ENCODE measurements around the gene FAM53A.
A peak's percentile ranks its signal among the peaks of the same experiment; 100 is the strongest.

Gene FAM53A

DNA sequence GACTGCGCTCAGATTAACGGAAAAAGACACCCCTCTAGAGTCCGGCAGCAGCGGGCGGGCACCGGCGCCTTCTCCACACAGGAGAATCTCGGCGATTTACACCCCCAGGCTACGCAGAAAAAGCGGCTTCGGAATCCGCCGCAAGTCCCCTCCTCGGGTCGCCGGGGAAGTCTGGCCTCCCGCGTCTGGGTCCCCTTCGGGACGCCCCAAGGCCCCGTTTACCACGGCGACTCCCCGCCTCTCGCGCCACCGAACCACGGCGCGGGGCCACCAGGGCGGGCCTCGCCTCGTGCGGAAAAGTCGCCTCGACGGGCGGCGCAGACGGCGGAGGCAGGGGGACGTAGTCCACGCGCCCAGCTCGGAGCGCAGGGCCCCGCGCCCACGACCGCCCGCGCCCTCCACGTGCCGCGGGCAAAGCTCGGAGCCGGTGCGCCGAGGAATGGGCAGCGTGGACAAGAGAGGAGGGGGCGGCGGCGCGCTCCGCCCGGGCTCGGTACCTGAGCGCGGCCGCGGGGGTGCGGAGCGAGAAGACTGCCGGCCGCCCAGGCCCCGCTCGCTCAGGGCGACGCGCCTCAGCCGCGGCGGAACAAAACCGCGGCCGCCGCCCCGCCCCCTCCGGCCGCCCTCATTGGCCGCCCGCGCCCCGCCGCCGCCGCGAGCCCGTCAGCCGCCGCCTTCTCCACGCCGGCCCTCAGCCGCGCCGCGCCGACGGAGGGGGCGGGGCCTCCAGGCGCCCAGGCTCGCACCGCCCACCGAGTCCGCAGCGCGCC, at the start of gene FAM53A:
Gene FAM53A, minus strand, starts transcription at position 578 of the 770 bp plus-strand sequence. CDS start 15,572 bp downstream, outside the sequence.
- peak; percentile 80 for DNase-seq

DNA sequence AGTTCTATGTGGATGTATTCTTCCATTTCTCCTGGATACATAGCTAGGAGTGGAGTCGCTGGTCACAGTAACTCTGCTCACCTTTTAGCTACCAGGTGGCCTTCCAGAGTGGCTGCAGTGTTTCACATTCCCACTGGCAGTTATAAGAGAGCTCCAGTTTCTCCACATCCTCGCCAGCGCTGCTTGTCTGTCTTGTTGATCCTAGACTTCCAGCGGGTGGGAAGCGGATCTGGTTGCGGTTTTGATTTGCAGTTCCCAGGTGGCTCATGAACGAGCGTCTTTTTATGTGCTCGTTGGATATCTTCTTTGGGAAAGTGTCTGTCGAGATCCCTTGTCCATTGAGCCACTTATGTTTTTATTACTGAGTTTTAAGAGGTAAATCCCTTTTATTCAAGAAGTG, 48.8 kb upstream of the FAM53A start:
- no peak for DNase-seq

DNA sequence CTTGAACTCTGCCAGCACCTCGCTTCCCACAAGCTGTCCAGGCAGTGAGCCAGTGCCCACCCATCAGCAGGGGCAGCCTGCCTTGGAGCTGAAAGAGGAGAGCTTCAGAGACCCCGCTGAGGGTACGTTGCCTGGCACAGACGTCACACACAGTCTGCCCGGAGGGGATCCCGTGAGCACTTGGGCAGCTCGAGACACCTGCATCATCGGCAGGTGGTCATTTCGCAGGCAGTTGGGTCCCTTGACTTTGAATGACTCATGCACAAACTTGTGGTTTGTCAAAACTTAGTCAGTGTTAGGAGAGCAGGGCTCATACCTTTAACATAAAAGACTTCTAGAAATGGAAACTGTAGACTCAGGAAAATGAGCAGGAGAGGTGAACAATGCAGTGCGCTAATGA, 47.1 kb upstream of the FAM53A start:
- no peak for DNase-seq

GRCh38 chr4:1730532-1731135, 46.5 kb upstream of the FAM53A start:
- no peak for DNase-seq

DNA sequence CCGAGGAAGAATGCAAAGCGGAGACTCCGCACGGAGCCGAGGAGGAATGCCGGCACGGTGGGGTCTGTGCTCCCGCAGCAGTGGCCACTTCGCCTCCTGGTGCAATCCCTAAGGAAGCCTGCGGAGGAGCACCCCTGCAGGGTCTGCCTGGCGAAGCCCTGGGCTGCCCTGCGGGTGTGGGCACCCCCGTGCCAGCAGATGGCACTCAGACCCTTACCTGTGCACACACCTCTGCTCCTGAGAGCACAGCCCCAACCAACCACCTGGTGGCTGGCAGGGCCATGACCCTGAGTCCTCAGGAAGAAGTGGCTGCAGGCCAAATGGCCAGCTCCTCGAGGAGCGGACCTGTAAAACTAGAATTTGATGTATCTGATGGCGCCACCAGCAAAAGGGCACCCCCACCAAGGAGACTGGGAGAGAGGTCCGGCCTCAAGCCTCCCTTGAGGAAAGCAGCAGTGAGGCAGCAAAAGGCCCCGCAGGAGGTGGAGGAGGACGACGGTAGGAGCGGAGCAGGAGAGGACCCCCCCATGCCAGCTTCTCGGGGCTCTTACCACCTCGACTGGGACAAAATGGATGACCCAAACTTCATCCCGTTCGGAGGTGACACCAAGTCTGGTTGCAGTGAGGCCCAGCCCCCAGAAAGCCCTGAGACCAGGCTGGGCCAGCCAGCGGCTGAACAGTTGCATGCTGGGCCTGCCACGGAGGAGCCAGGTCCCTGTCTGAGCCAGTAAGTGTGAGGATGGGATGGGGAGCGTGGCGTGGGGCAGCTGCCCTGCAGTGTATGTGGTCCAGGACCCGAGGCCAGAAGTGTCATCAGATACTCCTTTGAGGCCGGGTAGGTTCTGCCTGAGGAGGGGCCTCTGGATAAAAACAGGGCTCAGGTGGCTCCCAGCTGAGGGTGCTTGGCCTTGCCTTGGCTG, 44.2 kb upstream of the FAM53A start:
- DNase-seq: no peak

GRCh38 chr4:1727117-1728031, 43.3 kb upstream of the FAM53A start:
- DNase-seq: no peak

DNA sequence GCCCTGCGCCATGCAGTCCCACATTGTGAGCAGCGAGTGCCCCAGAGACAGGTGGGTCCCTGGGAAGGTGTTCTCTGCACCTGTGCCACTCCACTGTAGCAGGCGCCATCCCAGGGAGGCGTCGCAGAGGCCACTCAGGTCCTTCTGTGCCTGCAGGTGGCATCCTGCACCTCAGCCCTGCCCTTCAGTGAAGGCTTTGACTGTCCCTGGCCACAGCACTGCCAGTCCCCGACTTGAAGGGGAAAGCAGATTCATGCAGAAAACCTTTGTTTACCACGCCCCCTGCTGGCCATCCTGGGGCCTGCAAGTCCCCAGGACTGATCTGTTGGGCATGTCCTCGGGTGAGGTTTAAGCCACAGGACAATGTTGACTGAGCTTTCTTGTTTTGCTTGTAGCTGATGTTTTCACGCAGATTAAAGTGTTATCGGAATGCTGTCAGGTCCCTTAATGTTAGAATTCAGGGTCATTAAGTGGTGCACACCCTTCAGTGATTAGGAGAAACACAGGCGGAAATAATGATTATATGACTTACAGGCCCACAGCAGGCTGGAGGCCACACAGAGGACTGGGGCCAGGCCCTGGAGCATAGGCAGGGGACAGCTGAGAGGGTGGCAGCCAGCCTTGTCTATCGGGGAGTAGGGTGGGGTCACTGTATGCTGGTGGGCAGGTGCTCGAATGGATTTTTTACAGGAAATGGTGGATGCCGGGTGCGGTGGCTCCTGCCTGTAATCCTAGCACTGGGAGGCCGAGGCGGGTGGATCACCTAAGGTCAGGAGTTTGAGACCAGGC, 42.2 kb upstream of the FAM53A start:
- peak; percentile 71 for DNase-seq

DNA sequence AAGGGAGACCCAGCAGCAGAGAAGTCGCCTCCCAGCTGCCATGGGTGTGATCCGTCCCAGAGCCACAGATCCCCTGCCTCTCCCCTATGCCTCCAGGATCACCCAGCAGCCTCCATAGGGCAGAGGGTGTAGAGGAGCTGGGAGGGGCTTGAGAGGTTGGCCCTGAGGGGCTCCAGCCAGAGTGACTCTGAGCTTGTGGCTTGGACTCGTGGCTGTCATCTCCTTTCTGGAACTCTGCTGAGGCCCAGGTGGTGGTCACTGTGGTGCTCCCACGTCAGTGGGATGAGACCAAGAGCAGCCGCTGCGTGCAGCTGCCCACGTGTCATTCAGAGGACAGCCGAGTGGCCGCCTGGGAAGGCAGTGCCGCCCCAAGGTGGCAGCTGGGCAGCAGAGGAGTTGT, 41.4 kb upstream of the FAM53A start:
- DNase-seq: no peak

DNA sequence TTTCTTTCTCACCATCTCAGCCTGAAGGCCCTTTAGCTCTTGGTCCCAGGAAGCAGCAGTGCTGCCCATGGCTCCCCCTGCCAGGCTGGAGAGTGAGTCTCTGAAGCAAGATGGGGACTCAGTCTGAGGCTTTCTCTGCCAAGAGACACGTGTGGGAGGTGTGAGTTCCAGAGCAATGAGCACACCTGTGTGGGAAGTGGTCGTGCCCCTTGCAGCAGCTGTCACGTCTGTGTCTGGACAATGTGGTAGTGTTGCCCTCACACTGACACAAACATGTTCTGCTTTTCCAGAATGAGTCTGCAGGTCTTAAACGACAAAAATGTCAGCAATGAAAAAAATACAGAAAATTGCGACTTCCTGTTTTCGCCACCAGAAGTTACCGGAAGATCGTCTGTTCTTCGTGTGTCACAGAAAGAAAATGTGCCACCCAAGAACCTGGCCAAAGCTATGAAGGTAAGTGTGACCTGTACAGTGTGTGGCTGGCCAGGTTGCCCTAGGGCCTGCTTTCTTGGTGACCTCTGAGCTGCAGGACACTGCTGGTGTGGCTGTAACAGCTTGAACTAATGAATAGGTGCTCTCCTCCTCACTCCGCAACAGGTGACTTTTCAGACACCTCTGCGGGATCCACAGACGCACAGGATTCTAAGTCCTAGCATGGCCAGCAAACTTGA, 39.2 kb upstream of the FAM53A start:
- DNase-seq: no peak

DNA sequence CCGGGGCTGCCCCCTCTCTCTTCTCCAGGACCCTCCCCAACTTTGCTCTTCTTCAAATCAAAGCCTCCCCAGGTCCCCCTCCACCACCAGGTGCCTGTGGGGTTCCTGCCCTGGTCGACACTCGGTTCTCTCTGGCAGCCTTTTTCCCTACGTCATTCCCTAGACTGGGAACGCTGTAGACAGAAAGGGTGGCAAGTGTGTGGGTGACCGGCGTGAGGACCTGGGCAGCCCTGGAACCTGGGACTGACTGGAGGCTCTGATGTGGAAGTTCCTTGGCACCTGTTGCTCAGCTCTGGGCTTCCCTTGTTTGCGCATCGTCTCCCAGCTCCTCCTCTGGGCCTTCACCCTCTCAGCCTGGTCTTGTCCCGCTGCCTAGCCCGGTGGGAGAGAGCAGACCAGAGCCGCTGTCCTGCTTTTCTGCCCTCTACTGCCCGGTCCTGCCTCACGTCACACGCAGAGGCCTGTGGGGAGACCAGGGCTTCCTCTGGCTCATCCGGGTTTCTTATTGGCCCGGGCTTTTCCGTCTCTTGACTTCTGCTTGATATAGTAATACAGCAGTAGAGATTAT, 38.5 kb upstream of the FAM53A start:
- no peak for DNase-seq

GRCh38 chr4:1721666-1722550, 37.8 kb upstream of the FAM53A start:
- no peak for DNase-seq

DNA sequence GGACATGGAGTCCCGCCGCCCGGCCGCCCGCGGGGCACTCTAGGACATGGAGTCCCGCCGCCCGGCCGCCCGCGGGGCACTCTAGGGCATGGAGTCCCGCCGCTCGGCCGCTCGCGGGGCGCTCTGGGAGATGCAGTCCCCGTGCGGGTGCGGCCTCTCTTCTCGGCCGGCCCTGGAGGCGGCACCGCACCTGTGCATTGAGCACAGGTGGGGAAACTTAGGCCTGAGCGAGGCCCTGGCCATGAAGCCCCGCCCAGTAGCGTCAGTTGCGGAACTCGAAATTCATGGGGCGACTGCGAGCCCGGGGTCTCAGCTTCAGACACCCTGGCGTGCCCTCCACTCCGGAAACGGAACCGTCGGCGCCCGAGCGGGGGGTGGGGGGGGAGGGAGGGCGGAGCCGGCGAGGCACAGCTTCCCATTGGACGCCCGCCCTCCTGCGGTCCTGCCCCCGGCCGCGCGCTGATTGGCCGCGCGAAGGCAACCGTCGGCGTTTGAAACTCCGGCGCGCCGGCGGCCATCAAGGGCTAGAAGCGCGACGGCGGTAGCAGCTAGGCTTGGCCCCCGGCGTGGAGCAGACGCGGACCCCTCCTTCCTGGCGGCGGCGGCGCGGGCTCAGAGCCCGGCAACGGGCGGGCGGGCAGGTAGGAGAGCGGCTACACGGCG, 37.0 kb upstream of the FAM53A start, which contains the start of the genes TACC3 and TMEM129:
Gene TACC3, plus strand, starts transcription at position 519 of the 663 bp plus-strand sequence. CDS start 1,901 bp downstream, outside the sequence.
Gene TMEM129, minus strand, starts transcription at position 321 of the 663 bp plus-strand sequence. CDS start 486 bp downstream, outside the sequence.
- DNase-seq: peak; percentile 93

DNA sequence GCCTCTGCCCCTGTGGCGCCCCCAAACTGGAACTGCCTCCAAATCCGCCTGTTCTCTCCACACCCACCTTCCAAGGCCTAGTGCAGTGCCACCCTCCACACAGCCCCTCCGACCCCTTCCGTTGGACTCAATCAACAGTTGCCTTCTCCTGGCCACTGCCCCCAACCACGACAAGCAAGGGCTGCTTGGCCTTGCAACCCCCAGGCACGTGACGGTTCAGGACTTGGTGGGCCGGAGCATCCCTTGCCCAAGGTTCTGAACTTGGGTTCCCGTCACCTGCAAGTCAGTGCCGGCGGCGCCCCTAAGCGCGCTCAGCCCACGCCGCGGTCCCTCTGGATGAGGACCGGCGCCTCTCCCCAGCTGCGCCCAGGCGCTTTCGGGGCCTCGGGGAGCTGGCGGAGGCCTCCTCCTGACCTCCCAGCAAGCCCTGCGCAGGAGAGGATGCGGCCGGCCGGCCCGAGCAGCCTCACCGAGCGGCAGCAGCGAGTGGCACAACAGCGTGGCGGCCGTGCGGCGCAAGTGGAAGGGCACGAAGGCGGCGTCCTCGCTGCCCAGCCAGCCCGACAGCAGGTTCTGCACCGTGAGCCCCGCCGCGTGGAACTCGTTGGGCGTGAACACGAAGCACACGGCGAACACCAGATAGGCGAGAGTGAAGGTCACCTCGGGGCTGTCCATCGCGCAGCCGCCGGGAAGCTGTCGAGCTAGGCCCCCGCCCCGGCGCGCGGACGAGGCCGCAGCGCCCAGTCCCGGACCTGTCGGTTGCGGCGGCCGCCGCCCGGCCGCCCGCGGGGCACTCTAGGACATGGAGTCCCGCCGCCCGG, 36.3 kb upstream of the FAM53A start:
- peak; percentile 22 for DNase-seq

GRCh38 chr4:1718095-1718850, 34.2 kb upstream of the FAM53A start:
- no peak for DNase-seq

DNA sequence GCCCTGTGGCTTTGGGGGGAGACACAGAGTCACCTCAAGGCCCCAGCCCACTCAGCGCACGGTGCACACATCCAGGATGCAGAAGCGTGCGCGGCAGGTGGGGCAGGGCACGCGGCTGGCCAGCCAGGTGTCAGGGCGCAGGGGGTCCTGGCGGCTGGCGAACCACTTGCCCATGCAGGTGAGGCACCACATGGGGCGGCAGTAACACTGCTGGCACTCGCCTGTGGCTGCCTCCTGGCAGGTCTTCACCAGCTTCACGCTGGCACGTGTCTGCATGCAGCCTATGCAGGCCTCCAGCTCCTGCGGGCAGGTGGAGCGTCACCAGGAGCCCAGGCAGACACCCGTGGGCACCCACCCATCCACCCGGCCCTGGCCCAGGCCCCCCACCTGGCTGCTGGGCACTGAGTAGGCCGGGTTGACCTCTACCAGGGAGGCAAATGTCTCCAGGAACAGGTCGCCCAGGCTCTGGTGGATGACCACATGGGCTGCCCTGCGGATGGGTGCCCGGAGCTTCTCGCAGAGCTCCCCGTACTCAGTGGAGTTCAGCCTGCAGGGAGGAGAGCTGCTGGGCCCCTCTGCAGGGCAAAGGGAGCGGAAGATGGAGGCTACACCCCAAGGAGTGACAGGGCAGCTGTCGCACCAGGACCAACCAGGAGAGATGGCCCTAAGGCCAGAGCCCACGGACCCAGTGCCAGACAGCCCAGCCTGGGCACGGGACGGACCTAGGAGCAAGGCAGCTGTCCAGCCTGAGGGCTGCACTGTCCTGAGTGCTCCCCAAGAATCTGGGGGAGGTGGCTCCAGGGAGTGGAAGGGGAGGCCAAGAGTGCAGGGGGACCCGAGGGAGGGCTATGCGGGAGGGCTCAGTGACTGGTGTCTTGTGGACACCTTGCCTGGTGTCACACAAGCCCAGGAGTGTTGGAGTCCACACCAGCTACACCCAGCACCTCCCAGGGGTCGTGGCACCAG, 33.3 kb upstream of the FAM53A start:
- no peak for DNase-seq
